ENCODE measurements around the gene ADH4. TPM values are rescaled to one million over a fixed set of nuclear protein-coding genes. Genes with fewer than 3 reads are reported as not detected.

Gene ADH4
- total RNA-seq, 2 experiments from 2014 or later, result not detected

GRCh38 chr4:99179178-99179577 is 35.1 kb upstream of the ADH4 start:
- H3K27ac Mint-ChIP-seq, result no peak overlapping the region
- Histone ChIP-seq H3K9me3 (ENCODE audit: control insufficient read depth in 1 of 2, insufficient read depth in 1 of 2, low read length in 2 of 2) (peaks cover 0 to 4% of the 10 kb centered on the region in 2 experiments), H3K27me3 (ENCODE audit: control insufficient read depth in 1 of 2, insufficient read depth in 2 of 2, low read length in 2 of 2) (no peaks in the 10 kb centered on the region), H3K27ac (ENCODE audit: low read depth in 1 of 2, low read length in 2 of 2) (no peak overlapping the region), H3K4me3 (ENCODE audit: low read length) (no peak overlapping the region), H3K4me1 (ENCODE audit: insufficient read depth, low read length) (no peaks in the 10 kb centered on the region), H3K36me3 (ENCODE audit: insufficient read depth, low read length) (no peaks in the 10 kb centered on the region)
- H3K27me3 Mint-ChIP-seq, result peaks cover 5% of the 10 kb centered on the region
- POLR2A ChIA-PET, result no interaction called here
- ATAC-seq (ENCODE audit: poor library complexity) (no peak), DNase-seq (no peak)
- H3K4me1 Mint-ChIP-seq (ENCODE audit: low read depth), result no peaks in the 10 kb centered on the region
- intact Hi-C loops (cut with DNase I, micrococcal nuclease), result no loop called here
- H3K9me3 Mint-ChIP-seq, result peaks cover 14% of the 10 kb centered on the region
- no peak overlapping the region for H3K4me3 Mint-ChIP-seq
- CTCF ChIA-PET, result no interaction called here
- H3K36me3 Mint-ChIP-seq (ENCODE audit: low read depth), result peaks cover 37% of the 10 kb centered on the region
- TF ChIP-seq, protein P1, sequence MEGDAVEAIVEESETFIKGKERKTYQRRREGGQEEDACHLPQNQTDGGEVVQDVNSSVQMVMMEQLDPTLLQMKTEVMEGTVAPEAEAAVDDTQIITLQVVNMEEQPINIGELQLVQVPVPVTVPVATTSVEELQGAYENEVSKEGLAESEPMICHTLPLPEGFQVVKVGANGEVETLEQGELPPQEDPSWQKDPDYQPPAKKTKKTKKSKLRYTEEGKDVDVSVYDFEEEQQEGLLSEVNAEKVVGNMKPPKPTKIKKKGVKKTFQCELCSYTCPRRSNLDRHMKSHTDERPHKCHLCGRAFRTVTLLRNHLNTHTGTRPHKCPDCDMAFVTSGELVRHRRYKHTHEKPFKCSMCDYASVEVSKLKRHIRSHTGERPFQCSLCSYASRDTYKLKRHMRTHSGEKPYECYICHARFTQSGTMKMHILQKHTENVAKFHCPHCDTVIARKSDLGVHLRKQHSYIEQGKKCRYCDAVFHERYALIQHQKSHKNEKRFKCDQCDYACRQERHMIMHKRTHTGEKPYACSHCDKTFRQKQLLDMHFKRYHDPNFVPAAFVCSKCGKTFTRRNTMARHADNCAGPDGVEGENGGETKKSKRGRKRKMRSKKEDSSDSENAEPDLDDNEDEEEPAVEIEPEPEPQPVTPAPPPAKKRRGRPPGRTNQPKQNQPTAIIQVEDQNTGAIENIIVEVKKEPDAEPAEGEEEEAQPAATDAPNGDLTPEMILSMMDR (IDR thresholded peaks at IDR 0.05), result no peak

DNA sequence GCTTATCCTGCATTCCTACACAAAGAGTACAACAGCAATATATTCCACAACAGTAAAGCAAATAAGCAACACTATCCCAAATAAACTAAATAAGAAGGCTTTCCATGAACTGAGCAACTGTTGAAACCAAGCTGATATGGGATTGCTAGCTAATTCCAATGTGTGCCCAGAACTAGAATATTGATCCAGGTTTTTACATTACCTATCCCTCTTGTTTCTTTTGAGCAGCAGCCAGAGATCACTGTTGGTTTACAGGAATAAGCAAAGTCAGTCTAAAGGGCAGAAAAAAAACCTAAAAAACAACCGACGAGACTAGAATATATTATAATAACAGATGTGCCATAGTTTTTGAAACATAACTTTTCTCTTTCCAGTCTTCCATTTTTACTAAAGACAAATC is 22.4 kb upstream of the ADH4 start:
- H3K27me3 Mint-ChIP-seq, result no peaks in the 10 kb centered on the region
- ChIA-PET CTCF (interaction anchor here (1.8 kb wide), 1 partner anchor 10 kb away, joined by 4 read pairs; no protein-coding TSS in a partner anchor), POLR2A (no interaction called here)
- H3K36me3 ChIP-seq (ENCODE audit: insufficient read depth, low read length), result no peaks in the 10 kb centered on the region
- H3K4me3 Mint-ChIP-seq, result no peak overlapping the region
- H3K9me3 Mint-ChIP-seq, result peaks cover 12% of the 10 kb centered on the region
- no peak overlapping the region for H3K27ac ChIP-seq (ENCODE audit: low read depth in 1 of 2, low read length in 2 of 2)
- DNase-seq (no peak), ATAC-seq (ENCODE audit: poor library complexity) (no peak)
- no peaks in the 10 kb centered on the region for H3K4me1 ChIP-seq (ENCODE audit: insufficient read depth, low read length)
- no peak overlapping the region for H3K4me3 ChIP-seq (ENCODE audit: low read length)
- intact Hi-C loops (cut with DNase I, micrococcal nuclease), result no loop called here
- peaks cover 6% of the 10 kb centered on the region for H3K36me3 Mint-ChIP-seq (ENCODE audit: low read depth)
- TF ChIP-seq, protein P1 (IDR thresholded peaks at IDR 0.05), result no peak
- no peak overlapping the region for H3K27ac Mint-ChIP-seq
- H3K9me3 ChIP-seq (ENCODE audit: control insufficient read depth in 1 of 2, insufficient read depth in 1 of 2, low read length in 2 of 2), result no peaks in the 10 kb centered on the region
- H3K27me3 ChIP-seq (ENCODE audit: control insufficient read depth in 1 of 2, insufficient read depth in 2 of 2, low read length in 2 of 2), result no peaks in the 10 kb centered on the region
- no peaks in the 10 kb centered on the region for H3K4me1 Mint-ChIP-seq (ENCODE audit: low read depth)

GRCh38 chr4:99165978-99166377 is 21.9 kb upstream of the ADH4 start:
- Histone ChIP-seq H3K9me3 (ENCODE audit: control insufficient read depth in 1 of 2, insufficient read depth in 1 of 2, low read length in 2 of 2) (no peaks in the 10 kb centered on the region), H3K27me3 (ENCODE audit: control insufficient read depth in 1 of 2, insufficient read depth in 2 of 2, low read length in 2 of 2) (no peaks in the 10 kb centered on the region), H3K4me1 (ENCODE audit: insufficient read depth, low read length) (no peaks in the 10 kb centered on the region), H3K4me3 (ENCODE audit: low read length) (no peak overlapping the region), H3K36me3 (ENCODE audit: insufficient read depth, low read length) (no peaks in the 10 kb centered on the region), H3K27ac (ENCODE audit: low read depth in 1 of 2, low read length in 2 of 2) (no peak overlapping the region)
- TF ChIP-seq, protein P1 (IDR thresholded peaks at IDR 0.05), result no peak
- ATAC-seq (ENCODE audit: poor library complexity) (no peak), DNase-seq (no peak)
- peaks cover 12% of the 10 kb centered on the region for H3K9me3 Mint-ChIP-seq
- peaks cover 6% of the 10 kb centered on the region for H3K36me3 Mint-ChIP-seq (ENCODE audit: low read depth)
- H3K4me3 Mint-ChIP-seq, result no peak overlapping the region
- no peaks in the 10 kb centered on the region for H3K4me1 Mint-ChIP-seq (ENCODE audit: low read depth)
- intact Hi-C loops (cut with DNase I, micrococcal nuclease), result no loop called here
- ChIA-PET POLR2A (no interaction called here), CTCF (interaction anchor here (1.8 kb wide), 1 partner anchor 9 kb away, joined by 4 read pairs; no protein-coding TSS in a partner anchor)
- no peaks in the 10 kb centered on the region for H3K27me3 Mint-ChIP-seq
- no peak overlapping the region for H3K27ac Mint-ChIP-seq
